ENCODE data around the gene CACNG3.

CACNG3 gene

GRCh38 chr16:24396350-24397271, 140.5 kb downstream of the CACNG3 start:
- no peak overlapping the region for H3K4me3 ChIP-seq (ENCODE audit: low read depth, low read length)
- H3K27ac ChIP-seq (ENCODE audit: low read depth, low read length): no peak overlapping the region
- H3K27me3 ChIP-seq (ENCODE audit: control insufficient read depth, insufficient read depth, low read length): no peaks in the 10 kb centered on the region

DNA sequence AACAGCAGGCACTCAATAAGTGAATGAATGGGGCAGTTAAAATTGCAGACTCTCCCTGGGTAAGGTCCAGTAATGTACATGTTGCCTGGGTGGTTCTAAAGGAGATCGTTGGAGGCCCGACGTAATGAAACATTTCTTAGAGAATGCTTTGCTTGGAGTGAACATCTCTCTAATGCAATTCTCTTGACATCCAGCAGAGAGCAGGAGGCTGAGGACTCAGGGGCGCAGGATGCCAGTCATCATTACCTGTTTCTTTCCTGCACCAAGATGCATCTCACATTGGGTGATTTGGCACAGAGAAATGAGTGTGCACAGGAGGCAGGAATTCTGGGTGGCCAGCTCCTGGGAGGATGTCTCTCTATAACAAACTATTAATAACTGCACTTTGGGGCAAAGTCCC, 152.9 kb downstream of the CACNG3 start:
- H3K4me1 ChIP-seq (ENCODE audit: control insufficient read depth, insufficient read depth, low read length): no peaks in the 10 kb centered on the region
- no peak overlapping the region for H3K4me3 ChIP-seq (ENCODE audit: low read depth, low read length)
- H3K27me3 ChIP-seq (ENCODE audit: control insufficient read depth, insufficient read depth, low read length): no peaks in the 10 kb centered on the region
- H3K27ac ChIP-seq (ENCODE audit: low read depth, low read length): no peak overlapping the region
- no peaks in the 10 kb centered on the region for H3K9me3 ChIP-seq (ENCODE audit: control insufficient read depth, insufficient read depth, low read length)
- no peak overlapping the region for H3K9ac ChIP-seq (ENCODE audit: low read depth, low read length)
- H3K36me3 ChIP-seq (ENCODE audit: control insufficient read depth, insufficient read depth, low read length): no peaks in the 10 kb centered on the region

More at GRCh38 chr16:24396350-24397271, 140.5 kb downstream of the CACNG3 start:
- Histone ChIP-seq H3K9me3 (ENCODE audit: control insufficient read depth, insufficient read depth, low read length) (no peaks in the 10 kb centered on the region), H3K9ac (ENCODE audit: low read depth, low read length) (no peak overlapping the region), H3K36me3 (ENCODE audit: control insufficient read depth, insufficient read depth, low read length) (no peaks in the 10 kb centered on the region), H3K4me1 (ENCODE audit: control insufficient read depth, insufficient read depth, low read length) (peaks cover 12% of the 10 kb centered on the region)
